Right lobe of liver (tissue), 4 donors: ENCODE data around the gene CACNA1C.

Experiments used
- CTCF ChIP-seq, 4 donors: fragments of 200-600 bp in 3 of 4; fragments of 450-650 bp in 1 of 4; IDR thresholded peaks; one replicate each; pipeline versions ENCODE4 v1.5.1 to v1.8.0; 2016 to 2022; ENCODE audit warnings: antibody characterized with exemption in 4 of 4, mild to moderate bottlenecking in 2 of 4
- POLR2A ChIP-seq: fragments of 450-650 bp; IDR thresholded peaks from one replicate; pipeline ENCODE4 v1.6.1; 2017; ENCODE audit warnings: antibody characterized with exemption, mild to moderate bottlenecking
- donor health status: DM: no; HTN: no; CAD: no.
- donor health status: DM: no; HTN: no; CAD: no.
- donor health status: DM: no; HTN: yes; CAD: no.

DNA sequence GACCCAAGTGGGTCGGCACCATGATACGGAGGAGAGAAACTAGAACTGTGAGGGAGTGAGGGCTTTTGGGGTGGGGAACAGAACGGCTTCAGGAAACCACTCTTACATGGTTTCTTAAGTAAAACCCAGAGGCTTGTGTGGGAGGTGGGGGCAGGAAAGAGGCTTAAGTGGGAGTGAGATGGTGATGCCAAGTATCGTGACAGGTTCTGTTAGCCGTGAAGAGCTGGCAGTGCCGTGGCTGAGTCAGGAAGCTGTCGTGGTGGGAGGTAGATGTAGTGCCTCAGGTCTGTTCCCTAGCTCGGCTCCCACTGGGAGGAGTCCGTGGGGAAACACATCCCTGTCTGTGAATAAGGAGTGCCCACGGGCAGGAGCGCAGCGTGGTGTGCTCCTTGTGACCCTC lies 556.2 kb downstream of the CACNA1C start:
- TF ChIP-seq CTCF (IDR thresholded peaks at IDR 0.05) = no peak
- TF ChIP-seq POLR2A = no peak
